Mucosa of rectum (tissue), 2 donors: ENCODE measurements around the gene NUBP1.
A peak's percentile ranks its signal among the peaks of the same experiment; 100 is the strongest.

ENCODE experiments used
- H3K27ac ChIP-seq, 2 donors: one replicate each; pipeline ENCODE4 v1.7.0; 2013; ENCODE audit warnings: inconsistent platforms in 2 of 2, low read depth in 2 of 2, low read length in 2 of 2
- H3K27me3 ChIP-seq, 2 donors: one replicate each; pipeline ENCODE4 v1.7.0; 2013; ENCODE audit warnings: low read length in 2 of 2; ENCODE audit not compliant: control insufficient read depth in 2 of 2, insufficient read depth in 2 of 2
- H3K36me3 ChIP-seq, 2 donors: one replicate each; pipeline ENCODE4 v1.7.0; 2013; ENCODE audit warnings: low read length in 2 of 2; ENCODE audit not compliant: control insufficient read depth in 2 of 2, insufficient read depth in 2 of 2
- H3K4me1 ChIP-seq, 2 donors: one replicate each; pipeline ENCODE4 v1.7.0; 2013; ENCODE audit warnings: low read length in 2 of 2, mild to moderate bottlenecking in 1 of 2; ENCODE audit not compliant: control insufficient read depth in 2 of 2, insufficient read depth in 2 of 2
- H3K4me3 ChIP-seq, 2 donors: one replicate each; pipeline ENCODE4 v1.7.0; 2013; ENCODE audit warnings: low read length in 2 of 2
- H3K9ac ChIP-seq, 2 donors: one replicate each; pipeline ENCODE4 v1.7.0; 2013; ENCODE audit warnings: low read length in 2 of 2, low read depth in 1 of 2, mild to moderate bottlenecking in 1 of 2
- H3K9me3 ChIP-seq, 2 donors: one replicate each; pipeline ENCODE4 v1.7.0; 2013; ENCODE audit warnings: low read length in 2 of 2; ENCODE audit not compliant: control insufficient read depth in 2 of 2
- donor health status: healthy.
- donor health status: Normal muscosa, but diverticular disease.

NUBP1 gene

DNA sequence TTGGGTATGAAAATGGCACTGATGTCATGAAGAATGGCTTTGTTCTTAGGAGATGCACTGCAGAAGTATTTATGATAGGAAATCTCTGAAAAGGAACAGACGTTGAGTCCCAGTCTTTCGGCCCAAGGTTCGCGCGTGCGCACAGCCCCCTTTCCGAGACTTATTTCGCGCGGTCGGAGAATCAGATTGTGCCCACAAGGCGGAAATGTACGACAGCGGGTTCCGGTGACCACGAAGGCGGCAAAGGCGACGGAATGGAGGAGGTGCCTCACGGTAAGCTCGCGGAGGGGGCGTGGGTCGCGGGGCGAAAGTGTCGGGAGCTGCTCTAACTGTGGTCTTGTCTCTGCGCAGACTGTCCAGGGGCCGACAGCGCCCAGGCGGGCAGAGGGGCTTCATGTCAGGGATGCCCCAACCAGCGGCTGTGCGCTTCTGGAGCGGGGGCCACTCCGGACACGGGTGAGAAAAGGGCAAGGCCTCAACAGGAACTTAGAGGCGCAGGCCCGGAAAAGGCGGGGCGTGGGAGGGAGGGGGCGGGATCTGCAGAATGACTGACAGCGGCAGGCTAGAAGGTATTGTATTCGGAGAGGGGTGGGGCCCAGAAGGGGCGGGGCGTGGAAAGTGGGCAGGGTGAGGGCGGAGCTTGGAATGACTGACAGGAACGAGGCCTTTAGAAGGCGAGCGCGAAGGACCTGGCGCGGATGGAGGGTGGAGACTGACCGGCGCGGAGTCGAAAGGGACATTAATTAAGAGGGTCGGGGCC lies at the start of gene NUBP1:
NUBP1 (plus strand) TSS at position 233 of the 760 bp plus-strand sequence; CDS start at position 255, 22 bp downstream.
- H3K9ac ChIP-seq, result peak within 1 kb of the TSS; percentile 90 to 95
- H3K4me3 ChIP-seq, result peak within 1 kb of the TSS; percentile 86 to 97
- no peaks in the 10 kb centered on the region for H3K9me3 ChIP-seq
- peaks cover 12 to 13% of the 10 kb centered on the region in 2 donors for H3K36me3 ChIP-seq
- H3K4me1 ChIP-seq, result peaks cover 10 to 13% of the 10 kb centered on the region in 2 donors
- H3K27ac ChIP-seq, result peak within 1 kb of the TSS; percentile 99 to 100
- no peaks in the 10 kb centered on the region for H3K27me3 ChIP-seq

DNA sequence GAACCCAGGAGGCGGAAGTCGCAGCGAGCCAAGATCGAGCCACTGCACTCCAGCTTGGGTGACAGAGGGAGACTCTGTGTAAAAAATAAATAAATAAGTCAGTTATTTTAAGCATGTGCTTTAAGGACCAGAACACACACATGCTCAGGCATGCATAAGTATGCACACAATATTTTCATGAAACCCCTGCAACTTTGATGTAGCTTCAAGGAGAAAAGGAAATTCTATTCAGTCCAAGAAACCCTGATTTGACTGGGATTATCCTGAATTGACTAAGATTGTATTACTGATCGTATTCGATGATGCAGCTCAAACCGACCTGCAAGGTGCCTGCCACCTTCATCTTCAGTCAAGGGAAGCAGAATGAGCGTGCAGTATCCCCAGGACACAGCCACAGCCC lies 49.8 kb upstream of the NUBP1 start:
- no peak overlapping the region for H3K4me3 ChIP-seq
- H3K36me3 ChIP-seq, result no peaks in the 10 kb centered on the region
- no peak overlapping the region for H3K27ac ChIP-seq
- no peaks in the 10 kb centered on the region for H3K27me3 ChIP-seq
- peaks cover 0 to under 1% of the 10 kb centered on the region in 2 donors for H3K4me1 ChIP-seq
- no peaks in the 10 kb centered on the region for H3K9me3 ChIP-seq
- H3K9ac ChIP-seq, result no peak overlapping the region

DNA sequence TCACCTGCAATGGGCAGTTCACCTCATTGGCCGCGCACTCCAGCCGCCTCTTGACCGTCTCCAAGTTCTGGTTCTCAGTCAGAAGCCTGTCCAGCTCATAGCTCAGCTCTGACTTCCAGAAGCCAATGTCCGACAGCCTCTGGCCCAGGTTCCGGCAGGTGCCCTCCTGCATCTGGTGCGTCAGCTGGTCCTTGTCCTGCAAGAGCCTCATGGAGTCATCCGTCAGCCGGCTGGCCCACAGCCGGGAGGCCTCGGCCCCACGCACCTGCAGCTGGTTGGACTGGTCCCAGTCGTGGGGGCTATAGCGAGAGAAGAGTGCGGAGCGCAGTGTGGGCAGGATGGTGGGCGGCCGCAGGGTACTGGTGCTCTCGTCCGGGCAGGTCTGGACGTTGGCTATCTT lies 49.3 kb upstream of the NUBP1 start:
- no peaks in the 10 kb centered on the region for H3K27me3 ChIP-seq
- no peaks in the 10 kb centered on the region for H3K9me3 ChIP-seq
- H3K27ac ChIP-seq, result no peak overlapping the region
- H3K4me3 ChIP-seq, result no peak overlapping the region
- no peak overlapping the region for H3K9ac ChIP-seq
- H3K36me3 ChIP-seq, result no peaks in the 10 kb centered on the region
- H3K4me1 ChIP-seq, result no peaks in the 10 kb centered on the region

DNA sequence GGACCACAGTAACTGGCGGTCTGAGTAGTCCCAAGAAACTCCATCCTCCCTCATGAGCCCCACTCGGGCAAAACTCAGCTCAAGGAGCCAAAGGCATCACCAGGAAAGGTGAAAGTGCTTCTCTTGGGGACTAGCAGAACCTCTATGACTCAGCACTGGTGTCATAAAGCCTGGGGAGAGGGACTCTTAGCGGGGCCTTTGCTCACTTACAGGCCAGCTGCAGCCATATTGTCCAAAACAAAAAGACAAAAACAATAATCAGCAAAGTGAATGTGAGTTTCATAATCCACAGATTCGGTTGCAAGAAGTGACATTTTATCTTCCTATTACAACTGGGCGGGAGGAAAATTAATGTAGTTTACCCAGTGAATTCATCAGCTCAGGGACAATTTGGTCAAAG lies 48.8 kb upstream of the NUBP1 start, which contains the start of gene TEKT5:
TEKT5 (minus strand) TSS at position 101 of the 400 bp plus-strand sequence; CDS start at position 44, 57 bp downstream.
- Histone ChIP-seq H3K4me1 (no peaks in the 10 kb centered on the region), H3K27me3 (no peaks in the 10 kb centered on the region), H3K4me3 (no peak within 1 kb of the TSS), H3K9ac (no peak within 1 kb of the TSS), H3K27ac (no peak within 1 kb of the TSS), H3K36me3 (no peaks in the 10 kb centered on the region), H3K9me3 (no peaks in the 10 kb centered on the region)

DNA sequence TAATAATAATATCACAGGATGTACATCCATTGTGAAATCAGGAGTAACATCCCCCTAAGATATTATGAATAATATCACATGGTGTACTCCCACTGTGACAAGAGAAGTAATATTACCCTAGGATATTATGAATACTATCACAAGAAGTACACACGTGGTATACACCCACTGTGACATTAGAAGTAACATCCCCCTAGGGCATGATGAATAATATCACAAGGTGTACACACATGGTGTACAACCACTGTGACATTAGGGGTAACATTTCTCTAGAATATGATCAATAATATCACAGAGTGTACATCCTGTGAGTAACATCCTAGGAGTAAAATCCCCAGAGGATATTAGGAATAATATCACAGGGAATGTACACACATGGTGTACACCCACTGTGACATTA lies 43.9 kb upstream of the NUBP1 start:
- Histone ChIP-seq H3K27ac (no peak overlapping the region), H3K27me3 (no peaks in the 10 kb centered on the region), H3K4me1 (no peaks in the 10 kb centered on the region), H3K9me3 (no peaks in the 10 kb centered on the region), H3K4me3 (no peak overlapping the region), H3K9ac (no peak overlapping the region), H3K36me3 (no peaks in the 10 kb centered on the region)

DNA sequence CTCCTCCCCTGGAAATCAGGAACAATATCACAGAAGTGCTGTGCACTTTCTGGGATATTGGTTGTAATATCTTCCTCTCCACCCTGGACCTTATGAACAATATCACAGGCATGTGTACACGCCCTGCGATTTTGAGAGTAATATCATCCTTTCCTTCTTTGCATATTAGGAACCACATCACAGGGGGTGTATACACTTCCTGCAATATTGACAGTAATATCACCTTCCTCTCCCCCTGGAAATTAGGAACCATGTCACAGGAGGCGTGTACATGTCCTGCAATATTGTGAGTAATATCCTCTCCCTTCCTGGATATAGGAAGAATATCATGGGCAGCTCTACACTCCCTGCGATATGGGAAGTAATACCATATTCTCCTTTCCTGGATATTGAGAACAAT lies 34.7 kb upstream of the NUBP1 start:
- H3K9me3 ChIP-seq, result no peaks in the 10 kb centered on the region
- H3K36me3 ChIP-seq, result no peaks in the 10 kb centered on the region
- no peaks in the 10 kb centered on the region for H3K27me3 ChIP-seq
- no peak overlapping the region for H3K27ac ChIP-seq
- H3K4me1 ChIP-seq, result no peaks in the 10 kb centered on the region
- no peak overlapping the region for H3K4me3 ChIP-seq
- no peak overlapping the region for H3K9ac ChIP-seq

DNA sequence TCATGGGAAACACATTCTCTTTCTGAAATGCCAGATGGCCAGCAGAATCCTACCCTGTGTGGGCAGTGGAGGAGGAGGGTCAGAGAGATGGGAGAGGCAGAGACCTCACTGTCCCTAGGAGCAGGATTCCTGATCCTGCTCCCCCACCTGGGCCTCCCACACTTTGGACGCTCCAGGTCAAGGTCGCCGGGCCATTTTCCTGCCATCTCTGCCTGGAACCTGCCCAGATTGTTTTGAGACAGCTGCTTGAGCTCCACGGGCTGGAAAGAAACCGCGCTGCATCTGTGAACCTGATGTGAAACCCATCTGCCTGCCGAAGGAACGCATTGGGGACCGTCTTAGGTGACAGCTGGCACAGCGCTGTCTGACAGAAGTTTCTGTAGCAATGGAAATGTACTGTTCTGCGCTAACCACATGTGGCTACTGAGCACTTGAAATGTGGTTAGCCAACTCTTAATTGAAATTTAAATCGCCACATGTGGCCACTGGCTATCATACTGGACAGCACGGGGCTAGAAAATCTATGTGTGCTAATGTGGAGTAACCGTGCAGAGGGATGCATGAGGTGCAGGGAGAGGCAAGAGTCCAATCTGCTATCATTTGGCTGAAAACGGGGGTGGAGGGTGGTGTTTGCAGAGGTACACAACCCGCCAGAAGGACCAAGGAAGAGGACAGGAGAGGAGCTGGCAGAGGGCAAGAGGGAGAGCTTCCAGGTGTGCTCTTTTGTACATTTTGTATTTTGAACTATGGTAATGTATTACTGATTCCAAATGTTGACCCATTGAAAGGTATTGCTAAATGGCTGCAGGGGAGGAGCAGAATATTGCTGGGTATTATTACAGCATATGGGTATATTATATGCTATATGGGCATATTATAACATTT lies 15.4 kb upstream of the NUBP1 start:
- Histone ChIP-seq H3K27ac (no peak overlapping the region), H3K4me3 (no peak overlapping the region), H3K9ac (no peak overlapping the region), H3K9me3 (no peaks in the 10 kb centered on the region), H3K4me1 (no peaks in the 10 kb centered on the region), H3K27me3 (no peaks in the 10 kb centered on the region), H3K36me3 (no peaks in the 10 kb centered on the region)

DNA sequence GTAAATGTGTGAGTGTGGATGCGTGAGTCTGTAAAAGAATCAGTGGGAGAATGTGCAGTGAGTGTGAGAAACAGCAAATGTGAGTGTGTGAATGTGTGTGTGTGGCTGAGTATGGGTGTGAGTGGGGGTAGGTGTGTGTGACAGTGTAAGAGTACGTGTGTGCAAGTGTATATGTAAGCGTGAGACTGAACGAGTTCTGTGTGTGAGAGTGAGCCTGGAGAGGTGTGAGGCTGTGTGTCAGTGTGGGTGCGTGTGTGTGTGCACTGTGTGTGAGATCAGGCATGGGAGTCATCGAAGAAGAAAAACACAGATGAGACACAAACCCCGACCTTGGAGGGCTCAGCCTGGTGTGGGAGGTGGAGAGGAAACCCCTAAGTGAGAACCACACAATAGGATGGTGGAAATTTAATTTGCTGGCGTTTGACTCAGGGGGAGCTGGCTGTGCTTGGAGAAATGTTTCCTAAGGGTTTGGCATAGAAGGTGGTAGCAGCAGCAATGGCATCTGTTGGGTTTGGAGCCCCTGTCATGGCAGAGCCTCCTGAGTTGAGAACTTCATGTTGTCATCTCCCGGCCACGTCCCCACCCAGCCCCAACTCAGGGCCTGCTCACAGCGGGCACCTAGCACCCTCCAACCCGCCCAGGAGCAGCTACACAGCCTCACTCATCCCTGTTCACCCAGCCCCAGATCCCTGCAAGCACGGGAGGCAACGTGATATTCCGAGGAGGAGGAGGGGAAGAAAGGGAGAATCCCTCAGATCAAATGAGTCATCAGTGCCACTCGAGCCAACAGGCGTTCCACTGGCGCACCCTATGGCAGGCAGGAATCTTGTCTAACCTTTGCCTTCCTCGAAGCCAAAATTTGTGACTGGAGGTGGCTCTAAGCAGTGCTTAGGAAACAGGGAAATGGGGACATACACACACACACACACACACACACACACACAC lies 14.3 kb upstream of the NUBP1 start:
- H3K9ac ChIP-seq, result no peak overlapping the region
- H3K27me3 ChIP-seq, result no peaks in the 10 kb centered on the region
- no peaks in the 10 kb centered on the region for H3K36me3 ChIP-seq
- no peak overlapping the region for H3K27ac ChIP-seq
- no peaks in the 10 kb centered on the region for H3K9me3 ChIP-seq
- no peak overlapping the region for H3K4me3 ChIP-seq
- H3K4me1 ChIP-seq, result no peaks in the 10 kb centered on the region

DNA sequence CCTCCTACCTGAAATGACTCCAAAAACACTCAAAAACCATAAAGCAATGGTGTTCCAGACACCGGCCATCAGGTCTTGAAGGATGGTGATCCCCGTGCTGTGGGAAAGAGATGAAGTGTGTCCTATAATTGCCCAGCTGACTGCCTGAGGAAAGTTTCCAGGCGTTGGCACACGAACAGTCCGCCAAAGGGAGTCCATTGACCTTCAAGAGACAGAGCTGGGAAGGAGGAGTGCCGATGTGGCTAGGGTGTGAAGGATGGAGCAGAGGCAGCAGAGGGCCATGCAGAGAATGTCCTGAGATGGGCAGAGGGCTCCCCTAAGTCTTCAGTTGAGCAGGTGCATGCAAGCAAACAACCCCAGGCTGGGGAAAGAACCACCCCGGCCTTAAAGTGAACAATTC lies 11.9 kb upstream of the NUBP1 start:
- Histone ChIP-seq H3K9ac (no peak overlapping the region), H3K27me3 (no peaks in the 10 kb centered on the region), H3K27ac (no peak overlapping the region), H3K36me3 (no peaks in the 10 kb centered on the region), H3K4me3 (no peak overlapping the region), H3K4me1 (no peaks in the 10 kb centered on the region), H3K9me3 (no peaks in the 10 kb centered on the region)
